SH-SY5Y (cell line): ENCODE results near the gene CCNB2.

Experiments used
- GATA2 ChIP-seq: IDR thresholded peaks from 2 replicates; pipeline ENCODE4 v1.6.1; 2011; ENCODE audit warnings: mild to moderate bottlenecking, low read depth, low read length
- GATA3 ChIP-seq: IDR thresholded peaks from 2 replicates; pipeline ENCODE4 v1.6.1; 2011; ENCODE audit warnings: low read depth, mild to moderate bottlenecking, low read length, moderate library complexity

DNA sequence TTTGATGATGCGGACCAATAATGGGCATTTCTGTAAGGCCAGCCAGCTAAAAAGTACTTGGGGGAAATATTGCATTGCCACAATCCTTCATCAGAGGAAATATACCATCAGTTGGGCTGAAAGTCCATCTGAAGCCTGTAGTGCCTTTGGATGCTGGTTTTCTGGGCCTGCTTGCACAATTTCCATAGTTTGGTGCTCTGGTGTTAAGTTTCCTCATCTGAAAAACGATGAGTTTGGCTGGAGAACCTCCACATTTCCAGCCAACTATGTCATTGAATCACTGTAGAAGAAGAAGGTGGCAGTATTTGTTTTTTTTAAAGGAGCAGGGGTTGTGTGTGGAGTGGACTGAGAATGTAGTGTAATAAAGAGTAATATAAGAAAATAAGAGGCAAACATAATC, 10.1 kb downstream of the CCNB2 start:
- TF ChIP-seq GATA3: no peak
- TF ChIP-seq GATA2: no peak
